SU-DHL-6 (cell line): ENCODE results near the gene TENM4.

Source experiments
- H2AFZ ChIP-seq: fragments of 200-600 bp; sonication (generic); 2 replicates; pipeline ENCODE4 v1.6.1; 2014; ENCODE audit warnings: low read depth, mild to moderate bottlenecking, moderate library complexity, mixed read lengths, antibody characterized with exemption, low read length; ENCODE audit not compliant: severe bottlenecking
- H3F3A ChIP-seq: fragments of 200-600 bp; shearing (Covaris generic); 2 replicates; pipeline ENCODE4 v1.6.0; 2016; ENCODE audit warnings: antibody characterized with exemption, mild to moderate bottlenecking; ENCODE audit not compliant: insufficient read depth
- H3K27ac ChIP-seq: fragments of 200-600 bp; sonication (generic); 2 replicates; pipeline ENCODE4 v1.5.1; 2016; ENCODE audit warnings: low read depth, mild to moderate bottlenecking, low read length, moderate library complexity, mixed read lengths
- H3K27me3 ChIP-seq: fragments of 200-600 bp; sonication (generic), shearing (Covaris generic); 2 replicates; pipeline ENCODE4 v1.6.0; 2014; ENCODE audit warnings: mild to moderate bottlenecking, low read length
- H3K36me3 ChIP-seq: fragments of 200-600 bp; sonication (generic); 2 replicates; pipeline ENCODE4 v1.6.1; 2014; ENCODE audit warnings: mild to moderate bottlenecking, low read length, mixed read lengths
- H3K4me2 ChIP-seq: fragments of 300-600, 200-600 bp; shearing (Covaris generic), sonication (generic); 2 replicates; pipeline ENCODE4 v1.6.0; 2014; ENCODE audit warnings: low read length, low read depth, mild to moderate bottlenecking; ENCODE audit not compliant: poor library complexity, severe bottlenecking
- H3K4me3 ChIP-seq: fragments of 200-600 bp; sonication (generic); 2 replicates; pipeline ENCODE4 v1.5.1; 2014; ENCODE audit warnings: antibody characterized with exemption, low read length, mild to moderate bottlenecking, mixed read lengths; ENCODE audit not compliant: insufficient read depth, poor library complexity, severe bottlenecking
- H3K79me2 ChIP-seq: fragments of 200-600 bp; sonication (generic); 2 replicates; pipeline ENCODE4 v1.6.1; 2014; ENCODE audit warnings: mild to moderate bottlenecking, low read length, moderate library complexity; ENCODE audit not compliant: insufficient read depth
- H3K9ac ChIP-seq: fragments of 200-600 bp; sonication (generic); 2 replicates; pipeline ENCODE4 v1.7.0; 2014; ENCODE audit warnings: mild to moderate bottlenecking, low read length
- H3K9me2 ChIP-seq: fragments of 200-600 bp; sonication (generic); replicated peaks from 2 replicates; pipeline ENCODE4 v1.6.1; 2014; ENCODE audit warnings: low read length; ENCODE audit not compliant: insufficient read depth
- H3K9me3 ChIP-seq: fragments of 200-600 bp; sonication (generic); 2 replicates; pipeline ENCODE4 v1.6.1; 2014; ENCODE audit warnings: low read length, mixed read lengths; ENCODE audit not compliant: insufficient read depth
- H4K20me1 ChIP-seq: fragments of 200-600 bp; sonication (generic); 2 replicates; pipeline ENCODE4 v1.6.1; 2014; ENCODE audit warnings: low read depth, mild to moderate bottlenecking, antibody characterized with exemption, low read length, moderate library complexity, mixed read lengths
- EZH2phosphoT487 ChIP-seq: fragments of 200-600 bp; sonication (generic), shearing (Covaris generic); conservative IDR thresholded peaks from 2 replicates; pipeline ENCODE4 v1.6.1; 2018; ENCODE audit warnings: mild to moderate bottlenecking, antibody characterized with exemption, low read length, moderate library complexity, mixed read lengths
- TF ChIP-seq, protein P1 (sequence below): fragments of 200-600 bp; sonication (generic); IDR thresholded peaks from one replicate; pipeline ENCODE4 v1.5.1; 2017; ENCODE audit warnings: antibody characterized with exemption, mild to moderate bottlenecking, low read length, moderate library complexity; ENCODE audit not compliant: insufficient read depth, poor library complexity, severe bottlenecking

Gene TENM4

DNA sequence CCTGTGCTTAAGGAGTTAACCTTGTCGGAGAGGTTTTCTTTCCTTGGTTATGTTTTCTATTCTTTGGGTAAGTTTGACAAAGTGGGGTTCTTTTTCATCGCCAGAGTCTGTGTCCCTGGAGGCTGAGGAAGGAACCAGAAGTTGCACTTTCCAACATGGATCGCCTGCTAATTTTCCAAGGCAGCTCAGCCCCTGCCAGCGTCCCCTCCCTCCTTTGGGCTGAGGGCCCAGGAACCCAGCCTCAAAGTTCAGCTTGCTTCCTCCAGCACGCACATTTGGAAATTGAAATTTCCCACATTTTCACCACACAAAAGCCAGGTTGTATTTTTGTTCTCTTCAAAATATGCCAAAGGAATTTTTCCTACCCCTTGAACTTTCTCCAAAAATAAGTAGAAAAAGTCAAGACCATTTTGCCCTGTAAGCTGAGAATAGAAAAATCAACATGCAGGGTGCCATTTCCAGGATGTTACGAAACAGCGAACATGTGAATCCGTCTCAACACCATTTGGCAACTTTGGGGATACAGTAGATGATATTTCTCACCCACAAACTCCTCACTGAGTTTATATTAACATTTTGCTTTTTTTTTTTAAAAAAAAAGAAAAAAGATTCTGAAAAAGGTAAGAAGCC, 343.5 kb downstream of the TENM4 start:
- H3K4me3 ChIP-seq, result no peak overlapping the region
- H3K27me3 ChIP-seq, result no peaks in the 10 kb centered on the region
- no peak overlapping the region for H3K4me2 ChIP-seq
- H3K36me3 ChIP-seq, result no peaks in the 10 kb centered on the region
- H3F3A ChIP-seq, result no peaks in the 10 kb centered on the region
- H2AFZ ChIP-seq, result no peak overlapping the region
- no peaks in the 10 kb centered on the region for H3K9me3 ChIP-seq
- TF ChIP-seq, protein P1, sequence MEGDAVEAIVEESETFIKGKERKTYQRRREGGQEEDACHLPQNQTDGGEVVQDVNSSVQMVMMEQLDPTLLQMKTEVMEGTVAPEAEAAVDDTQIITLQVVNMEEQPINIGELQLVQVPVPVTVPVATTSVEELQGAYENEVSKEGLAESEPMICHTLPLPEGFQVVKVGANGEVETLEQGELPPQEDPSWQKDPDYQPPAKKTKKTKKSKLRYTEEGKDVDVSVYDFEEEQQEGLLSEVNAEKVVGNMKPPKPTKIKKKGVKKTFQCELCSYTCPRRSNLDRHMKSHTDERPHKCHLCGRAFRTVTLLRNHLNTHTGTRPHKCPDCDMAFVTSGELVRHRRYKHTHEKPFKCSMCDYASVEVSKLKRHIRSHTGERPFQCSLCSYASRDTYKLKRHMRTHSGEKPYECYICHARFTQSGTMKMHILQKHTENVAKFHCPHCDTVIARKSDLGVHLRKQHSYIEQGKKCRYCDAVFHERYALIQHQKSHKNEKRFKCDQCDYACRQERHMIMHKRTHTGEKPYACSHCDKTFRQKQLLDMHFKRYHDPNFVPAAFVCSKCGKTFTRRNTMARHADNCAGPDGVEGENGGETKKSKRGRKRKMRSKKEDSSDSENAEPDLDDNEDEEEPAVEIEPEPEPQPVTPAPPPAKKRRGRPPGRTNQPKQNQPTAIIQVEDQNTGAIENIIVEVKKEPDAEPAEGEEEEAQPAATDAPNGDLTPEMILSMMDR, result no peak
- no peak for TF ChIP-seq EZH2phosphoT487
- H3K79me2 ChIP-seq, result no peaks in the 10 kb centered on the region
- H3K9me2 ChIP-seq, result no peaks in the 10 kb centered on the region
- H4K20me1 ChIP-seq, result no peaks in the 10 kb centered on the region
- no peak overlapping the region for H3K9ac ChIP-seq
- H3K27ac ChIP-seq, result no peak overlapping the region

- Histone ChIP-seq H3K9me3 (no peaks in the 10 kb centered on the region), H2AFZ (no peak overlapping the region), H3K79me2 (no peaks in the 10 kb centered on the region), H3K27ac (no peak overlapping the region), H4K20me1 (no peaks in the 10 kb centered on the region), H3F3A (no peaks in the 10 kb centered on the region), H3K9ac (no peak overlapping the region), H3K36me3 (no peaks in the 10 kb centered on the region), H3K4me2 (no peak overlapping the region), H3K4me3 (no peak overlapping the region), H3K27me3 (no peaks in the 10 kb centered on the region), H3K9me2 (no peaks in the 10 kb centered on the region)
- no peak for TF ChIP-seq EZH2phosphoT487
- TF ChIP-seq, protein P1, result no peak
These were observed 345.4 kb downstream of the TENM4 start for GRCh38 chr11:79095424-79095823.

DNA sequence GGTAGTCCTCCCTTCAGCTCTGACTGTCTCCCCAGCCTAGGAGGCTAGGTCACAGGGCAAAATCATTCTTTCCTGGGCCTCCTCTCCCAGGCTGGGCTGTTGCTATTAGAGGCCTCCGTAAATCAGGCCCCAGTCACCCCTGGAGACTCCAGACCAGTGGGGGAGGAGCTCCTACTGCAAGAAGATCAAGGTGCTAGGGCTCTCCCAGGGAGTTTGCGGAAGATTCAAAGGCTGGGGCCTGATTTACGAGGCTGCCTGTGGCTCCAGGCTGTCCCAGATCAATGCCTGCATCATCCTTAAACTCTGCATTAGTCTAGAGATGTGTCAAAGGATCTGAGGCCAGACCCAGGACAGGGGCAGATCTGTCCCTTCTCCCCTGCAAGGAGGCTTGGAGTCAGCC, 346.2 kb downstream of the TENM4 start:
- no peak for TF ChIP-seq EZH2phosphoT487
- TF ChIP-seq, protein P1, result no peak
- Histone ChIP-seq H3K9ac (no peak overlapping the region), H2AFZ (no peak overlapping the region), H3F3A (no peaks in the 10 kb centered on the region), H3K27ac (no peak overlapping the region), H3K9me2 (no peaks in the 10 kb centered on the region), H3K9me3 (no peaks in the 10 kb centered on the region), H3K4me2 (no peak overlapping the region), H3K4me3 (no peak overlapping the region), H3K79me2 (no peaks in the 10 kb centered on the region), H4K20me1 (no peaks in the 10 kb centered on the region), H3K27me3 (no peaks in the 10 kb centered on the region), H3K36me3 (no peaks in the 10 kb centered on the region)
